Endothelial cell of umbilical vein (primary cell): ENCODE results near the gene CLDN7.

Source experiments
- EZH2 ChIP-seq: IDR thresholded peaks from 2 replicates; pipeline ENCODE4 v1.6.1; 2012; ENCODE audit warnings: borderline replicate concordance, low read depth, mild to moderate bottlenecking, moderate library complexity, low read length, inconsistent platforms; ENCODE audit not compliant: severe bottlenecking
- FOS ChIP-seq: IDR thresholded peaks from 2 replicates; pipeline ENCODE4 v1.6.1; 2011; ENCODE audit warnings: mild to moderate bottlenecking, low read length, moderate library complexity, borderline replicate concordance; ENCODE audit not compliant: insufficient read depth

- no peak for TF ChIP-seq EZH2
- TF ChIP-seq FOS: no peak
Observed at GRCh38 chr17:7241090-7241733, 21.1 kb downstream of the CLDN7 start.
